DND-41 (cell line): Measurements from ENCODE around the gene SCLY.

Source experiments
- ATAC-seq: fragments of 200-7000 bp; cut with Tn5 transposase; 3 replicates; pipeline ENCODE4 v1.9.1; 2021; ENCODE audit warnings: low read depth; ENCODE audit not compliant: insufficient read depth
- DNase-seq: peaks from one replicate; pipeline ENCODE4 v3.0.0-alpha.2; 2020
- H2AFZ ChIP-seq: 2 replicates; pipeline ENCODE4 v1.6.0; 2012; ENCODE audit warnings: low read depth, low read length
- H3K27ac ChIP-seq: 2 replicates; pipeline ENCODE4 v1.5.1; 2012; ENCODE audit warnings: low read length, inconsistent platforms
- H3K27me3 ChIP-seq: fragments of 200-600 bp; sonication (generic); 2 replicates; pipeline ENCODE4 v1.6.0; 2012; ENCODE audit warnings: low read length, mild to moderate bottlenecking, inconsistent platforms; ENCODE audit not compliant: insufficient read depth, poor library complexity
- H3K36me3 ChIP-seq: 2 replicates; pipeline ENCODE4 v1.5.1; 2012; ENCODE audit warnings: low read length, inconsistent platforms; ENCODE audit not compliant: insufficient read depth
- H3K4me1 ChIP-seq: 2 replicates; pipeline ENCODE4 v1.5.1; 2012; ENCODE audit warnings: mild to moderate bottlenecking, low read length; ENCODE audit not compliant: insufficient read depth
- H3K4me2 ChIP-seq: 2 replicates; pipeline ENCODE4 v1.6.0; 2012; ENCODE audit warnings: mild to moderate bottlenecking, moderate library complexity, low read length, inconsistent platforms; ENCODE audit not compliant: insufficient read depth
- H3K4me3 ChIP-seq, 2 experiments: fragments of 200-600 bp in 1 of 2; shearing (Covaris generic) in 1 of 2; 2 replicates each; pipeline ENCODE4 v1.5.1; 2012 to 2016; ENCODE audit warnings: inconsistent platforms in 2 of 2, low read length in 2 of 2, mild to moderate bottlenecking in 2 of 2, low read depth in 1 of 2, moderate library complexity in 1 of 2
- H3K79me2 ChIP-seq: 2 replicates; pipeline ENCODE4 v1.6.0; 2012; ENCODE audit warnings: low read length, inconsistent platforms; ENCODE audit not compliant: insufficient read depth
- H3K9ac ChIP-seq: 2 replicates; pipeline ENCODE4 v1.6.0; 2012; ENCODE audit warnings: low read depth, mild to moderate bottlenecking, inconsistent platforms, low read length, moderate library complexity
- H3K9me3 ChIP-seq: 2 replicates; pipeline ENCODE4 v1.5.1; 2012; ENCODE audit warnings: low read length, moderate library complexity, mild to moderate bottlenecking, inconsistent platforms; ENCODE audit not compliant: insufficient read depth, severe bottlenecking
- H4K20me1 ChIP-seq: 2 replicates; pipeline ENCODE4 v1.6.0; 2012; ENCODE audit warnings: low read length; ENCODE audit not compliant: insufficient read depth
- CTCF ChIP-seq: IDR thresholded peaks from 2 replicates; pipeline ENCODE4 v1.5.1; 2012; ENCODE audit warnings: borderline replicate concordance, low read length, moderate library complexity, mild to moderate bottlenecking; ENCODE audit not compliant: poor library complexity, severe bottlenecking; ENCODE audit errors: extremely low read depth
- EZH2 ChIP-seq: IDR thresholded peaks from 3 replicates; pipeline ENCODE4 v1.6.1; 2012; ENCODE audit warnings: borderline replicate concordance, low read depth, mild to moderate bottlenecking, moderate library complexity, low read length, inconsistent platforms; ENCODE audit not compliant: severe bottlenecking

Gene SCLY

GRCh38 chr2:238143239-238143951, 82.6 kb downstream of the SCLY start:
- no peak overlapping the region for H3K4me2 ChIP-seq
- H3K27me3 ChIP-seq: no peaks in the 10 kb centered on the region
- H3K36me3 ChIP-seq: no peaks in the 10 kb centered on the region
- H4K20me1 ChIP-seq: no peaks in the 10 kb centered on the region; the same call in 1 of the 2 replicates
- DNase-seq (no peak), ATAC-seq (no peak)
- no peaks in the 10 kb centered on the region for H3K9me3 ChIP-seq
- no peak overlapping the region for H3K27ac ChIP-seq
- no peaks in the 10 kb centered on the region for H3K79me2 ChIP-seq
- H3K9ac ChIP-seq: no peak overlapping the region
- TF ChIP-seq EZH2: no peak
- TF ChIP-seq CTCF: no peak
- H3K4me3 ChIP-seq: no peak overlapping the region
- no peak overlapping the region for H2AFZ ChIP-seq
- H3K4me1 ChIP-seq: no peaks in the 10 kb centered on the region

- no peak overlapping the region for H3K4me2 ChIP-seq
- no peaks in the 10 kb centered on the region for H3K4me1 ChIP-seq
- ATAC-seq: no peak
- no peak for TF ChIP-seq CTCF
- no peak for TF ChIP-seq EZH2
- H4K20me1 ChIP-seq: no peaks in the 10 kb centered on the region; the same call in 1 of the 2 replicates
- no peaks in the 10 kb centered on the region for H3K27me3 ChIP-seq
- H3K9me3 ChIP-seq: no peaks in the 10 kb centered on the region
- H3K36me3 ChIP-seq: no peaks in the 10 kb centered on the region
- H3K27ac ChIP-seq: no peak overlapping the region
- no peaks in the 10 kb centered on the region for H3K79me2 ChIP-seq
- no peak overlapping the region for H2AFZ ChIP-seq
- no peak for DNase-seq
- H3K9ac ChIP-seq: no peak overlapping the region
- no peak overlapping the region for H3K4me3 ChIP-seq
These were observed 83.5 kb downstream of the SCLY start for GRCh38 chr2:238144262-238144661.

GRCh38 chr2:238145046-238145445, 84.2 kb downstream of the SCLY start:
- H3K36me3 ChIP-seq: no peaks in the 10 kb centered on the region
- no peaks in the 10 kb centered on the region for H3K9me3 ChIP-seq
- TF ChIP-seq EZH2: no peak
- no peaks in the 10 kb centered on the region for H3K27me3 ChIP-seq
- no peak overlapping the region for H3K27ac ChIP-seq
- no peak for DNase-seq
- no peak overlapping the region for H2AFZ ChIP-seq
- no peak overlapping the region for H3K4me3 ChIP-seq
- H3K79me2 ChIP-seq: no peaks in the 10 kb centered on the region
- no peaks in the 10 kb centered on the region for H3K4me1 ChIP-seq
- no peak overlapping the region for H3K9ac ChIP-seq
- no peaks in the 10 kb centered on the region; the same call in 1 of the 2 replicates for H4K20me1 ChIP-seq
- ATAC-seq: no peak
- no peak overlapping the region for H3K4me2 ChIP-seq

- no peak overlapping the region for H3K4me2 ChIP-seq
- no peak for TF ChIP-seq EZH2
- TF ChIP-seq CTCF: no peak
These were observed 85.0 kb downstream of the SCLY start for GRCh38 chr2:238145851-238146250.

More at GRCh38 chr2:238145851-238146250, 85.0 kb downstream of the SCLY start:
- Histone ChIP-seq H2AFZ (no peak overlapping the region), H3K79me2 (no peaks in the 10 kb centered on the region), H3K27me3 (no peaks in the 10 kb centered on the region), H3K9me3 (no peaks in the 10 kb centered on the region), H3K27ac (no peak overlapping the region), H3K4me1 (no peaks in the 10 kb centered on the region), H3K36me3 (no peaks in the 10 kb centered on the region), H3K9ac (no peak overlapping the region), H3K4me3 (no peak overlapping the region), H4K20me1 (no peaks in the 10 kb centered on the region; the same call in 1 of the 2 replicates)
- no peak for ATAC-seq
- no peak for DNase-seq
